D721Med (cell line): ENCODE data around the gene MCRIP2.

Experiments
- DNase-seq: peaks from one replicate; pipeline ENCODE4 v3.0.0; 2011; ENCODE audit warnings: low spot score; ENCODE audit not compliant: insufficient read length
- FAIRE-seq: peaks from 2 replicates; lab custom pipeline; 2011; peaks lifted over from hg19 to GRCh38; lab: Jason Lieb, UNC
- CTCF ChIP-seq: IDR thresholded peaks from 2 replicates; pipeline ENCODE4 v1.5.1; 2012; ENCODE audit warnings: mild to moderate bottlenecking, control low read depth; ENCODE audit not compliant: insufficient read depth; ENCODE audit errors: missing control alignments

Gene MCRIP2

GRCh38 chr16:651844-652243, 10.2 kb downstream of the MCRIP2 start:
- FAIRE-seq (no peak), DNase-seq (no peak)
- TF ChIP-seq CTCF, result no peak

GRCh38 chr16:652454-653305, 11.1 kb downstream of the MCRIP2 start:
- no peak for TF ChIP-seq CTCF
- no peak for DNase-seq
- no peak for FAIRE-seq

- FAIRE-seq, result no peak
- no peak for DNase-seq
- TF ChIP-seq CTCF, result no peak
These were observed 12.4 kb downstream of the MCRIP2 start for GRCh38 chr16:654034-654433.

GRCh38 chr16:657487-657886, 15.9 kb downstream of the MCRIP2 start:
- DNase-seq, result no peak
- no peak for FAIRE-seq
- no peak for TF ChIP-seq CTCF

- no peak for FAIRE-seq
- no peak for TF ChIP-seq CTCF
- DNase-seq, result no peak
These were observed 17.3 kb downstream of the MCRIP2 start for GRCh38 chr16:658679-659571.

- no peak for TF ChIP-seq CTCF
- FAIRE-seq (no peak), DNase-seq (no peak)
These were observed 18.0 kb downstream of the MCRIP2 start for GRCh38 chr16:659618-660017.
